ENCODE measurements around the gene SCN5A.
A peak's percentile ranks its signal among the peaks of the same experiment; 100 is the strongest.

The SCN5A gene

GRCh38 chr3:38597502-38598060 lies 51.9 kb downstream of the SCN5A start:
- DNase-seq: no peak

- DNase-seq: no peak
These were observed 54.1 kb downstream of the SCN5A start for GRCh38 chr3:38595393-38595792.

- no peak for DNase-seq
These were observed 59.0 kb downstream of the SCN5A start for GRCh38 chr3:38590521-38590920.

GRCh38 chr3:38588995-38589937 lies 60.2 kb downstream of the SCN5A start:
- no peak for DNase-seq

GRCh38 chr3:38588371-38588971 lies 61.0 kb downstream of the SCN5A start:
- DNase-seq: no peak

GRCh38 chr3:38587548-38588131 lies 61.8 kb downstream of the SCN5A start:
- no peak for DNase-seq

- DNase-seq: no peak
These were observed 62.7 kb downstream of the SCN5A start for GRCh38 chr3:38586546-38587520.

GRCh38 chr3:38585791-38586420 lies 63.6 kb downstream of the SCN5A start:
- DNase-seq: no peak

- DNase-seq: no peak
These were observed 65.8 kb downstream of the SCN5A start for GRCh38 chr3:38583688-38584087.

GRCh38 chr3:38582941-38583645 lies 66.4 kb downstream of the SCN5A start:
- DNase-seq: no peak

GRCh38 chr3:38582316-38582715 lies 67.2 kb downstream of the SCN5A start:
- no peak for DNase-seq

GRCh38 chr3:38581774-38582173 lies 67.7 kb downstream of the SCN5A start:
- no peak for DNase-seq

- DNase-seq: no peak
These were observed 68.8 kb downstream of the SCN5A start for GRCh38 chr3:38580450-38581382.

GRCh38 chr3:38579551-38580449 lies 69.7 kb downstream of the SCN5A start:
- peak; percentile 79 for DNase-seq

GRCh38 chr3:38579141-38579540 lies 70.3 kb downstream of the SCN5A start:
- DNase-seq: peak; percentile 91

GRCh38 chr3:38578551-38578950 lies 70.9 kb downstream of the SCN5A start:
- DNase-seq: no peak

GRCh38 chr3:38578081-38578475 lies 71.4 kb downstream of the SCN5A start:
- DNase-seq: no peak

GRCh38 chr3:38577371-38578080 lies 72.0 kb downstream of the SCN5A start:
- no peak for DNase-seq

All from RPMI8226 (cell line).